ENCODE data around the gene CTSS.

The CTSS gene

DNA sequence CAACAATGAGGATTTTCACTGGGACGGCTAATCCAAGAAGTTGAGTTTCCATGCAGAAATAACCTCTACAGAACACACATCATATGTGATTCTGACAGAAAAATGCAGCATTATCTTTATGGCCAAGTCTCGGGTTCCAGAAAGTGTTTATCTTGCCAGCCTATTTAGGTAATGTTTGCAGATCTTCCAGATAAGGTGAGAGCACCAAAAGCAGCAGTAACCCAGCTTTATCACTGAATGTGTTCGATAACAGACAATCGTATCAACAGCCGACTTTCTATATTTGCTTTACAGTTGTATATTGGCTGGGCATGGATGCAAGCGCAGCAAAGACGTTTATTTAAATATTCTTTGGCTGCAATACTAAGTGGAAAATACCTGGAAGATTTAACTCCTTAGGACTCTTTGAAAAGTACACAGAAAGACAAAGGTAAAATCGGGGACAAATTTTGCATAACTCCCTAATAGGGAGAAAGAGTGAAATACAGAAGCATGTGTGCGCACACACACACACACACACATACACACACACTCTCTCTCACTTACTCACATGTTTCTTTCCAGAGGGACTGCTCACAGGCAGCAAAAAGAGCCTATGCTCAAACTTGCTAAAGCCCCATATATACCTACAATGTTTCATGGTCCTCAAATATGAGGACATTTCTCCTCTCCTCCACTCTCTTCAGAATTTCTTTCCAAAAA lies 45.5 kb upstream of the CTSS start:
- peaks cover 17 to 34% of the 10 kb centered on the region in 2 experiments for H3K36me3 ChIP-seq (ENCODE audit: control insufficient read depth in 2 of 2, insufficient read depth in 1 of 2, low read length in 2 of 2)
- 0 out of 2 replicates have a peak overlapping the region, but pooled peaks have one; percentile 29 for H3K27ac ChIP-seq (ENCODE audit: extremely low read depth, low read depth, low read length)
- POLR2A ChIA-PET: no interaction called here
- peaks cover 13% of the 10 kb centered on the region for H3K4me1 ChIP-seq (ENCODE audit: control insufficient read depth, insufficient read depth, low read length)
- H3K9me3 ChIP-seq (ENCODE audit: control insufficient read depth, insufficient read depth, low read depth, low read length): no peaks in the 10 kb centered on the region
- CTCF ChIA-PET: no interaction called here
- no peak overlapping the region for H3K4me3 ChIP-seq (ENCODE audit: low read depth, low read length)
- peak; percentile 22; the same call in 1 of the 2 replicates for TF ChIP-seq MZF1 (tag by site-specific recombination; IDR thresholded peaks at IDR 0.05; ENCODE audit: borderline replicate concordance)
- TF ChIP-seq SALL2 (tag by site-specific recombination; IDR thresholded peaks at IDR 0.05; ENCODE audit: borderline replicate concordance): no peak
- TF ChIP-seq ZNF324 (tag by site-specific recombination; IDR thresholded peaks at IDR 0.05): peak; percentile 63; the same call in 1 of the 2 replicates
- 0 out of 2 replicates have a peak, but pooled peaks have one; percentile 42 for TF ChIP-seq ZNF600 (tag by site-specific recombination; IDR thresholded peaks at IDR 0.05)
- TF ChIP-seq ZNF10 (tag by site-specific recombination; IDR thresholded peaks at IDR 0.05): no peak
- TF ChIP-seq ZNF830 (tag by site-specific recombination; IDR thresholded peaks at IDR 0.05; ENCODE audit: low read depth): no peak
- peak; percentile 83; the same call in 1 of the 2 replicates for TF ChIP-seq ZNF2 (tag by site-specific recombination; IDR thresholded peaks at IDR 0.05)
- TF ChIP-seq ZXDB (tag by site-specific recombination; IDR thresholded peaks at IDR 0.05): peak; percentile 97
- TF ChIP-seq ZNF76 (tag by site-specific recombination; IDR thresholded peaks at IDR 0.05; ENCODE audit: borderline replicate concordance, low read depth): no peak
- no peak for TF ChIP-seq ZIC2 (tag by site-specific recombination; IDR thresholded peaks at IDR 0.05)
- no peak for TF ChIP-seq ZNF16 (tag by site-specific recombination; IDR thresholded peaks at IDR 0.05; ENCODE audit: low read depth)
- TF ChIP-seq, protein P1, sequence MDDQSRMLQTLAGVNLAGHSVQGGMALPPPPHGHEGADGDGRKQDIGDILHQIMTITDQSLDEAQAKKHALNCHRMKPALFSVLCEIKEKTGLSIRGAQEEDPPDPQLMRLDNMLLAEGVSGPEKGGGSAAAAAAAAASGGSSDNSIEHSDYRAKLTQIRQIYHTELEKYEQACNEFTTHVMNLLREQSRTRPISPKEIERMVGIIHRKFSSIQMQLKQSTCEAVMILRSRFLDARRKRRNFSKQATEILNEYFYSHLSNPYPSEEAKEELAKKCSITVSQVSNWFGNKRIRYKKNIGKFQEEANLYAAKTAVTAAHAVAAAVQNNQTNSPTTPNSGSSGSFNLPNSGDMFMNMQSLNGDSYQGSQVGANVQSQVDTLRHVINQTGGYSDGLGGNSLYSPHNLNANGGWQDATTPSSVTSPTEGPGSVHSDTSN (CRISPR knock-in tag; IDR thresholded peaks at IDR 0.05): no peak
- TF ChIP-seq ZNF24 (tag by site-specific recombination; IDR thresholded peaks at IDR 0.05): peak; percentile 65
- no peak for TF ChIP-seq ZNF473 (tag by site-specific recombination; IDR thresholded peaks at IDR 0.05)
- no peak for TF ChIP-seq ZNF792 (tag by site-specific recombination; IDR thresholded peaks at IDR 0.05)
- TF ChIP-seq ZNF707 (tag by site-specific recombination; IDR thresholded peaks at IDR 0.05): no peak
- peak; percentile 89 for TF ChIP-seq FEZF1 (tag by site-specific recombination; IDR thresholded peaks at IDR 0.05)
- TF ChIP-seq, protein P2, sequence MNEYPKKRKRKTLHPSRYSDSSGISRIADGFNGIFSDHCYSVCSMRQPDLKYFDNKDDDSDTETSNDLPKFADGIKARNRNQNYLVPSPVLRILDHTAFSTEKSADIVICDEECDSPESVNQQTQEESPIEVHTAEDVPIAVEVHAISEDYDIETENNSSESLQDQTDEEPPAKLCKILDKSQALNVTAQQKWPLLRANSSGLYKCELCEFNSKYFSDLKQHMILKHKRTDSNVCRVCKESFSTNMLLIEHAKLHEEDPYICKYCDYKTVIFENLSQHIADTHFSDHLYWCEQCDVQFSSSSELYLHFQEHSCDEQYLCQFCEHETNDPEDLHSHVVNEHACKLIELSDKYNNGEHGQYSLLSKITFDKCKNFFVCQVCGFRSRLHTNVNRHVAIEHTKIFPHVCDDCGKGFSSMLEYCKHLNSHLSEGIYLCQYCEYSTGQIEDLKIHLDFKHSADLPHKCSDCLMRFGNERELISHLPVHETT (tag by site-specific recombination; IDR thresholded peaks at IDR 0.05): peak; percentile 62; the same call in 1 of the 2 replicates
- peak; percentile 60; the same call in 1 of the 2 replicates for TF ChIP-seq KLF10 (tag by site-specific recombination; IDR thresholded peaks at IDR 0.05)
- peak; percentile 57 for TF ChIP-seq ZNF366 (tag by site-specific recombination; conservative IDR thresholded peaks at IDR 0.05)
- TF ChIP-seq ZBTB44 (tag by site-specific recombination; IDR thresholded peaks at IDR 0.05): peak; percentile 92
- TF ChIP-seq, protein P3, sequence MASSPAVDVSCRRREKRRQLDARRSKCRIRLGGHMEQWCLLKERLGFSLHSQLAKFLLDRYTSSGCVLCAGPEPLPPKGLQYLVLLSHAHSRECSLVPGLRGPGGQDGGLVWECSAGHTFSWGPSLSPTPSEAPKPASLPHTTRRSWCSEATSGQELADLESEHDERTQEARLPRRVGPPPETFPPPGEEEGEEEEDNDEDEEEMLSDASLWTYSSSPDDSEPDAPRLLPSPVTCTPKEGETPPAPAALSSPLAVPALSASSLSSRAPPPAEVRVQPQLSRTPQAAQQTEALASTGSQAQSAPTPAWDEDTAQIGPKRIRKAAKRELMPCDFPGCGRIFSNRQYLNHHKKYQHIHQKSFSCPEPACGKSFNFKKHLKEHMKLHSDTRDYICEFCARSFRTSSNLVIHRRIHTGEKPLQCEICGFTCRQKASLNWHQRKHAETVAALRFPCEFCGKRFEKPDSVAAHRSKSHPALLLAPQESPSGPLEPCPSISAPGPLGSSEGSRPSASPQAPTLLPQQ (tag by site-specific recombination; IDR thresholded peaks at IDR 0.05): peak; percentile 78
- peak; percentile 78; the same call in 1 of the 2 replicates for TF ChIP-seq GLI2 (tag by site-specific recombination; IDR thresholded peaks at IDR 0.05; ENCODE audit: borderline replicate concordance, low read depth)
- TF ChIP-seq ZFP37 (tag by site-specific recombination; IDR thresholded peaks at IDR 0.05): no peak
- TF ChIP-seq, protein P4, sequence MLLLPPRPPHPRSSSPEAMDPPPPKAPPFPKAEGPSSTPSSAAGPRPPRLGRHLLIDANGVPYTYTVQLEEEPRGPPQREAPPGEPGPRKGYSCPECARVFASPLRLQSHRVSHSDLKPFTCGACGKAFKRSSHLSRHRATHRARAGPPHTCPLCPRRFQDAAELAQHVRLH (tag by site-specific recombination; IDR thresholded peaks at IDR 0.05): peak; percentile 96
- peak; percentile 96 for TF ChIP-seq ZNF843 (tag by site-specific recombination; IDR thresholded peaks at IDR 0.05)
- no peak for TF ChIP-seq ZNF433 (tag by site-specific recombination; IDR thresholded peaks at IDR 0.05; ENCODE audit: low read depth)
- no peak for TF ChIP-seq ZNF624 (tag by site-specific recombination; IDR thresholded peaks at IDR 0.05)
- peak; percentile 96 for TF ChIP-seq TRIM28 (IDR thresholded peaks at IDR 0.05; ENCODE audit: borderline replicate concordance, low read length)
- TF ChIP-seq ZNF239 (tag by site-specific recombination; IDR thresholded peaks at IDR 0.05): no peak
- no peak for TF ChIP-seq ZFP41 (tag by site-specific recombination; IDR thresholded peaks at IDR 0.05; ENCODE audit: borderline replicate concordance)
- 0 out of 2 replicates have a peak, but pooled peaks have one; percentile 26 for TF ChIP-seq KLF8 (tag by site-specific recombination; IDR thresholded peaks at IDR 0.05)
- TF ChIP-seq BCL11A (tag by site-specific recombination; IDR thresholded peaks at IDR 0.05; ENCODE audit: low read depth): 0 out of 2 replicates have a peak, but pooled peaks have one; percentile 42
- TF ChIP-seq KLF7 (tag by site-specific recombination; IDR thresholded peaks at IDR 0.05; ENCODE audit: borderline replicate concordance): 0 out of 2 replicates have a peak, but pooled peaks have one; percentile 12

Data from HEK293 (cell line).